GM23338 (cell line): ENCODE results near the gene ENTPD1. TPM values are rescaled to one million over a fixed set of nuclear protein-coding genes. Genes with fewer than 3 reads are reported as not detected.

ENCODE experiments used
- ATAC-seq: fragments of 200-7000 bp; cut with Tn5 transposase; 3 replicates; pipeline ENCODE4 v1.9.1; 2020
- DNase-seq: peaks from one replicate; pipeline ENCODE4 v3.0.0-alpha.2; 2015; ENCODE audit warnings: low spot score
- H2AFZ ChIP-seq: fragments of 200-600 bp; sonication (generic); 2 replicates; pipeline ENCODE4 v1.8.0; 2016; ENCODE audit warnings: antibody characterized with exemption, mild to moderate bottlenecking, moderate library complexity
- H3F3A ChIP-seq: fragments of 200-600 bp; sonication (generic); replicated peaks from 2 replicates; pipeline ENCODE4 v1.8.0; 2017; ENCODE audit warnings: antibody characterized with exemption, mixed run types, low read depth
- H3K27ac ChIP-seq: fragments of 200-600 bp; sonication (generic); 2 replicates; pipeline ENCODE4 v1.6.1; 2016; ENCODE audit warnings: low read depth
- H3K27me3 ChIP-seq: fragments of 200-600 bp; sonication (generic); 2 replicates; pipeline ENCODE4 v1.8.0; 2016; ENCODE audit warnings: mild to moderate bottlenecking, mixed run types, moderate library complexity; ENCODE audit not compliant: insufficient read depth
- H3K36me3 ChIP-seq: fragments of 200-600 bp; sonication (generic); 2 replicates; pipeline ENCODE4 v1.8.0; 2016; ENCODE audit warnings: mild to moderate bottlenecking; ENCODE audit not compliant: insufficient read depth
- H3K4me1 ChIP-seq: fragments of 200-600 bp; sonication (generic); 2 replicates; pipeline ENCODE4 v1.8.0; 2016; ENCODE audit warnings: mild to moderate bottlenecking, moderate library complexity; ENCODE audit not compliant: insufficient read depth
- H3K4me2 ChIP-seq: fragments of 200-600 bp; sonication (generic); 2 replicates; pipeline ENCODE4 v1.7.1; 2017; ENCODE audit warnings: mixed run types
- H3K4me3 ChIP-seq: fragments of 200-600 bp; sonication (generic); 2 replicates; pipeline ENCODE4 v1.6.1; 2016; ENCODE audit warnings: mixed run types
- H3K79me2 ChIP-seq: fragments of 200-600 bp; sonication (generic); replicated peaks from 2 replicates; pipeline ENCODE4 v1.8.0; 2017; ENCODE audit warnings: mild to moderate bottlenecking; ENCODE audit not compliant: insufficient read depth
- H3K9me2 ChIP-seq: fragments of 200-600 bp; sonication (generic); 2 replicates; pipeline ENCODE4 v1.8.0; 2017; ENCODE audit not compliant: insufficient read depth
- H4K20me1 ChIP-seq: fragments of 200-600 bp; sonication (generic); replicated peaks from 2 replicates; pipeline ENCODE4 v1.8.0; 2017; ENCODE audit warnings: mild to moderate bottlenecking; ENCODE audit not compliant: insufficient read depth
- H3K27ac Mint-ChIP-seq: 2 replicates; pipeline ENCODE4 v1.8.0; 2020; ENCODE audit warnings: inconsistent platforms, mild to moderate bottlenecking, moderate library complexity, mixed read lengths
- H3K27me3 Mint-ChIP-seq: 3 replicates; pipeline ENCODE4 v1.8.0; 2022; ENCODE audit warnings: low read depth, mild to moderate bottlenecking, moderate library complexity, mixed read lengths, inconsistent platforms; ENCODE audit not compliant: insufficient read depth, poor library complexity
- H3K36me3 Mint-ChIP-seq: 3 replicates; pipeline ENCODE4 v1.8.0; 2021; ENCODE audit warnings: low read depth, mild to moderate bottlenecking, inconsistent platforms, moderate library complexity, mixed read lengths
- H3K4me1 Mint-ChIP-seq: 3 replicates; pipeline ENCODE4 v1.8.0; 2020; ENCODE audit warnings: mild to moderate bottlenecking, inconsistent platforms, mixed read lengths
- H3K4me3 Mint-ChIP-seq: 3 replicates; pipeline ENCODE4 v1.8.0; 2021; ENCODE audit warnings: moderate library complexity, mild to moderate bottlenecking, inconsistent platforms, mixed read lengths
- H3K9me3 Mint-ChIP-seq: 3 replicates; pipeline ENCODE4 v1.8.0; 2020; ENCODE audit warnings: moderate library complexity, mild to moderate bottlenecking, inconsistent platforms, mixed read lengths
- CREB1 ChIP-seq: fragments of 250-450 bp; sonication (Bioruptor Pico); IDR thresholded peaks from 2 replicates; pipeline ENCODE4 v1.5.0; 2020; ENCODE audit warnings: low read depth, mild to moderate bottlenecking, moderate library complexity
- ETS1 ChIP-seq: IDR thresholded peaks from 2 replicates; pipeline ENCODE4 v1.6.1; 2016; ENCODE audit warnings: antibody characterized with exemption
- EZH2phosphoT487 ChIP-seq: fragments of 200-600 bp; sonication (generic); IDR thresholded peaks from one replicate; pipeline ENCODE4 v1.8.1; 2018; ENCODE audit warnings: antibody characterized with exemption; ENCODE audit not compliant: unreplicated experiment
- JUNB ChIP-seq: IDR thresholded peaks from one replicate; pipeline ENCODE4 v1.6.1; 2016; ENCODE audit warnings: antibody characterized with exemption; ENCODE audit not compliant: unreplicated experiment
- NANOG ChIP-seq: IDR thresholded peaks from 2 replicates; pipeline ENCODE4 v1.6.1; 2016; ENCODE audit warnings: antibody characterized with exemption, borderline replicate concordance
- POLR2AphosphoS5 ChIP-seq: IDR thresholded peaks from 2 replicates; pipeline ENCODE4 v1.6.1; 2016; ENCODE audit warnings: antibody characterized with exemption, low read depth
- STAT1 ChIP-seq: IDR thresholded peaks from one replicate; pipeline ENCODE4 v1.6.1; 2016; ENCODE audit warnings: antibody characterized with exemption; ENCODE audit not compliant: unreplicated experiment
- ZNF114 ChIP-seq: fragments of 250-450 bp; sonication (Bioruptor Pico); IDR thresholded peaks from 2 replicates; pipeline ENCODE4 v1.5.0; 2020; ENCODE audit warnings: mild to moderate bottlenecking, moderate library complexity
- ZNF331 ChIP-seq: fragments of 250-450 bp; sonication (Bioruptor Pico); IDR thresholded peaks from 2 replicates; pipeline ENCODE4 v1.5.0; 2020; ENCODE audit warnings: low read depth, mild to moderate bottlenecking, moderate library complexity
- polyA plus RNA-seq: library from polyadenylated mRNA; unstranded; fragments of >200 nt; fragmentation: Nextera tagmentation; extraction: Ambion mirVana; gene quantifications from 2 replicates; pipeline ENCODE4 v1.2.1, GENCODE V29; 2016
- total RNA-seq: library from RNA; depleted of rRNA; stranded (reverse); fragments of >200 nt; shearing (Covaris generic); gene quantifications from 2 replicates; pipeline ENCODE4 v1.2.3, GENCODE V29; 2014
- TF ChIP-seq, protein P1 (sequence below): IDR thresholded peaks from one replicate; pipeline ENCODE4 v1.6.1; 2018; ENCODE audit warnings: antibody characterized with exemption; ENCODE audit not compliant: unreplicated experiment
- TF ChIP-seq, protein P2 (sequence below), 2 experiments: fragments of 200-600 bp in 1 of 2; sonication (generic) in 1 of 2; conservative IDR thresholded peaks; 2 replicates each; pipeline versions ENCODE4 v1.5.1 to v1.6.1; 2016 to 2017; ENCODE audit warnings: antibody characterized with exemption in 2 of 2, low read depth in 2 of 2, mild to moderate bottlenecking in 2 of 2, moderate library complexity in 1 of 2
- TF ChIP-seq, protein P3 (sequence below): fragments of 250-450 bp; sonication (Bioruptor Pico); IDR thresholded peaks from 2 replicates; pipeline ENCODE4 v1.5.0; 2020; ENCODE audit warnings: mild to moderate bottlenecking, moderate library complexity

ENTPD1 gene
- total and polyA plus RNA-seq, 2 experiments from 2014 or later, result 2.3 to 3.6 TPM

GRCh38 chr10:95831515-95831914 lies 75.6 kb downstream of the ENTPD1 start:
- DNase-seq (no peak), ATAC-seq (no peak)
- no peaks in the 10 kb centered on the region for H4K20me1 ChIP-seq
- TF ChIP-seq ETS1, result no peak
- TF ChIP-seq JUNB, result no peak
- no peak for TF ChIP-seq EZH2phosphoT487
- no peak for TF ChIP-seq POLR2AphosphoS5
- TF ChIP-seq ZNF114 (CRISPR knock-in tag), result no peak
- no peak for TF ChIP-seq ZNF331 (CRISPR knock-in tag)
- TF ChIP-seq, protein P1, sequence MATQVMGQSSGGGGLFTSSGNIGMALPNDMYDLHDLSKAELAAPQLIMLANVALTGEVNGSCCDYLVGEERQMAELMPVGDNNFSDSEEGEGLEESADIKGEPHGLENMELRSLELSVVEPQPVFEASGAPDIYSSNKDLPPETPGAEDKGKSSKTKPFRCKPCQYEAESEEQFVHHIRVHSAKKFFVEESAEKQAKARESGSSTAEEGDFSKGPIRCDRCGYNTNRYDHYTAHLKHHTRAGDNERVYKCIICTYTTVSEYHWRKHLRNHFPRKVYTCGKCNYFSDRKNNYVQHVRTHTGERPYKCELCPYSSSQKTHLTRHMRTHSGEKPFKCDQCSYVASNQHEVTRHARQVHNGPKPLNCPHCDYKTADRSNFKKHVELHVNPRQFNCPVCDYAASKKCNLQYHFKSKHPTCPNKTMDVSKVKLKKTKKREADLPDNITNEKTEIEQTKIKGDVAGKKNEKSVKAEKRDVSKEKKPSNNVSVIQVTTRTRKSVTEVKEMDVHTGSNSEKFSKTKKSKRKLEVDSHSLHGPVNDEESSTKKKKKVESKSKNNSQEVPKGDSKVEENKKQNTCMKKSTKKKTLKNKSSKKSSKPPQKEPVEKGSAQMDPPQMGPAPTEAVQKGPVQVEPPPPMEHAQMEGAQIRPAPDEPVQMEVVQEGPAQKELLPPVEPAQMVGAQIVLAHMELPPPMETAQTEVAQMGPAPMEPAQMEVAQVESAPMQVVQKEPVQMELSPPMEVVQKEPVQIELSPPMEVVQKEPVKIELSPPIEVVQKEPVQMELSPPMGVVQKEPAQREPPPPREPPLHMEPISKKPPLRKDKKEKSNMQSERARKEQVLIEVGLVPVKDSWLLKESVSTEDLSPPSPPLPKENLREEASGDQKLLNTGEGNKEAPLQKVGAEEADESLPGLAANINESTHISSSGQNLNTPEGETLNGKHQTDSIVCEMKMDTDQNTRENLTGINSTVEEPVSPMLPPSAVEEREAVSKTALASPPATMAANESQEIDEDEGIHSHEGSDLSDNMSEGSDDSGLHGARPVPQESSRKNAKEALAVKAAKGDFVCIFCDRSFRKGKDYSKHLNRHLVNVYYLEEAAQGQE, result no peak
- TF ChIP-seq STAT1, result no peak
- no peak for TF ChIP-seq CREB1 (CRISPR knock-in tag)
- TF ChIP-seq, protein P2, sequence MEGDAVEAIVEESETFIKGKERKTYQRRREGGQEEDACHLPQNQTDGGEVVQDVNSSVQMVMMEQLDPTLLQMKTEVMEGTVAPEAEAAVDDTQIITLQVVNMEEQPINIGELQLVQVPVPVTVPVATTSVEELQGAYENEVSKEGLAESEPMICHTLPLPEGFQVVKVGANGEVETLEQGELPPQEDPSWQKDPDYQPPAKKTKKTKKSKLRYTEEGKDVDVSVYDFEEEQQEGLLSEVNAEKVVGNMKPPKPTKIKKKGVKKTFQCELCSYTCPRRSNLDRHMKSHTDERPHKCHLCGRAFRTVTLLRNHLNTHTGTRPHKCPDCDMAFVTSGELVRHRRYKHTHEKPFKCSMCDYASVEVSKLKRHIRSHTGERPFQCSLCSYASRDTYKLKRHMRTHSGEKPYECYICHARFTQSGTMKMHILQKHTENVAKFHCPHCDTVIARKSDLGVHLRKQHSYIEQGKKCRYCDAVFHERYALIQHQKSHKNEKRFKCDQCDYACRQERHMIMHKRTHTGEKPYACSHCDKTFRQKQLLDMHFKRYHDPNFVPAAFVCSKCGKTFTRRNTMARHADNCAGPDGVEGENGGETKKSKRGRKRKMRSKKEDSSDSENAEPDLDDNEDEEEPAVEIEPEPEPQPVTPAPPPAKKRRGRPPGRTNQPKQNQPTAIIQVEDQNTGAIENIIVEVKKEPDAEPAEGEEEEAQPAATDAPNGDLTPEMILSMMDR (conservative IDR thresholded peaks at IDR 0.05; ENCODE audit: low read depth in 2 of 2), result no peak
- TF ChIP-seq, protein P3, sequence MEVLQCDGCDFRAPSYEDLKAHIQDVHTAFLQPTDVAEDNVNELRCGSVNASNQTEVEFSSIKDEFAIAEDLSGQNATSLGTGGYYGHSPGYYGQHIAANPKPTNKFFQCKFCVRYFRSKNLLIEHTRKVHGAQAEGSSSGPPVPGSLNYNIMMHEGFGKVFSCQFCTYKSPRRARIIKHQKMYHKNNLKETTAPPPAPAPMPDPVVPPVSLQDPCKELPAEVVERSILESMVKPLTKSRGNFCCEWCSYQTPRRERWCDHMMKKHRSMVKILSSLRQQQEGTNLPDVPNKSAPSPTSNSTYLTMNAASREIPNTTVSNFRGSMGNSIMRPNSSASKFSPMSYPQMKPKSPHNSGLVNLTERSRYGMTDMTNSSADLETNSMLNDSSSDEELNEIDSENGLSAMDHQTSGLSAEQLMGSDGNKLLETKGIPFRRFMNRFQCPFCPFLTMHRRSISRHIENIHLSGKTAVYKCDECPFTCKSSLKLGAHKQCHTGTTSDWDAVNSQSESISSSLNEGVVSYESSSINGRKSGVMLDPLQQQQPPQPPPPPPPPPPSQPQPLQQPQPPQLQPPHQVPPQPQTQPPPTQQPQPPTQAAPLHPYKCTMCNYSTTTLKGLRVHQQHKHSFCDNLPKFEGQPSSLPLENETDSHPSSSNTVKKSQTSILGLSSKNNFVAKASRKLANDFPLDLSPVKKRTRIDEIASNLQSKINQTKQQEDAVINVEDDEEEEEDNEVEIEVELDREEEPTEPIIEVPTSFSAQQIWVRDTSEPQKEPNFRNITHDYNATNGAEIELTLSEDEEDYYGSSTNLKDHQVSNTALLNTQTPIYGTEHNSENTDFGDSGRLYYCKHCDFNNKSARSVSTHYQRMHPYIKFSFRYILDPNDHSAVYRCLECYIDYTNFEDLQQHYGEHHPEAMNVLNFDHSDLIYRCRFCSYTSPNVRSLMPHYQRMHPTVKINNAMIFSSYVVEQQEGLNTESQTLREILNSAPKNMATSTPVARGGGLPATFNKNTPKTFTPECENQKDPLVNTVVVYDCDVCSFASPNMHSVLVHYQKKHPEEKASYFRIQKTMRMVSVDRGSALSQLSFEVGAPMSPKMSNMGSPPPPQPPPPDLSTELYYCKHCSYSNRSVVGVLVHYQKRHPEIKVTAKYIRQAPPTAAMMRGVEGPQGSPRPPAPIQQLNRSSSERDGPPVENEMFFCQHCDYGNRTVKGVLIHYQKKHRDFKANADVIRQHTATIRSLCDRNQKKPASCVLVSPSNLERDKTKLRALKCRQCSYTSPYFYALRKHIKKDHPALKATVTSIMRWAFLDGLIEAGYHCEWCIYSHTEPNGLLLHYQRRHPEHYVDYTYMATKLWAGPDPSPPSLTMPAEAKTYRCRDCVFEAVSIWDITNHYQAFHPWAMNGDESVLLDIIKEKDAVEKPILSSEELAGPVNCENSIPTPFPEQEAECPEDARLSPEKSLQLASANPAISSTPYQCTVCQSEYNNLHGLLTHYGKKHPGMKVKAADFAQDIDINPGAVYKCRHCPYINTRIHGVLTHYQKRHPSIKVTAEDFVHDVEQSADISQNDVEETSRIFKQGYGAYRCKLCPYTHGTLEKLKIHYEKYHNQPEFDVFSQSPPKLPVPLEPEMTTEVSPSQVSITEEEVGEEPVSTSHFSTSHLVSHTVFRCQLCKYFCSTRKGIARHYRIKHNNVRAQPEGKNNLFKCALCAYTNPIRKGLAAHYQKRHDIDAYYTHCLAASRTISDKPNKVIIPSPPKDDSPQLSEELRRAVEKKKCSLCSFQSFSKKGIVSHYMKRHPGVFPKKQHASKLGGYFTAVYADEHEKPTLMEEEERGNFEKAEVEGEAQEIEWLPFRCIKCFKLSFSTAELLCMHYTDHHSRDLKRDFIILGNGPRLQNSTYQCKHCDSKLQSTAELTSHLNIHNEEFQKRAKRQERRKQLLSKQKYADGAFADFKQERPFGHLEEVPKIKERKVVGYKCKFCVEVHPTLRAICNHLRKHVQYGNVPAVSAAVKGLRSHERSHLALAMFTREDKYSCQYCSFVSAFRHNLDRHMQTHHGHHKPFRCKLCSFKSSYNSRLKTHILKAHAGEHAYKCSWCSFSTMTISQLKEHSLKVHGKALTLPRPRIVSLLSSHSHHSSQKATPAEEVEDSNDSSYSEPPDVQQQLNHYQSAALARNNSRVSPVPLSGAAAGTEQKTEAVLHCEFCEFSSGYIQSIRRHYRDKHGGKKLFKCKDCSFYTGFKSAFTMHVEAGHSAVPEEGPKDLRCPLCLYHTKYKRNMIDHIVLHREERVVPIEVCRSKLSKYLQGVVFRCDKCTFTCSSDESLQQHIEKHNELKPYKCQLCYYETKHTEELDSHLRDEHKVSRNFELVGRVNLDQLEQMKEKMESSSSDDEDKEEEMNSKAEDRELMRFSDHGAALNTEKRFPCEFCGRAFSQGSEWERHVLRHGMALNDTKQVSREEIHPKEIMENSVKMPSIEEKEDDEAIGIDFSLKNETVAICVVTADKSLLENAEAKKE (CRISPR knock-in tag), result no peak
- TF ChIP-seq NANOG, result no peak
- Mint-ChIP-seq H3K9me3 (no peaks in the 10 kb centered on the region), H3K36me3 (no peaks in the 10 kb centered on the region), H3K27me3 (no peaks in the 10 kb centered on the region), H3K4me1 (peaks cover under 1% of the 10 kb centered on the region; the same call in 1 of the 3 replicates), H3K27ac (no peak overlapping the region), H3K4me3 (no peak overlapping the region)
- H3K79me2 ChIP-seq, result no peaks in the 10 kb centered on the region
- no peak overlapping the region for H3K4me2 ChIP-seq
- H3F3A ChIP-seq, result no peaks in the 10 kb centered on the region
- no peaks in the 10 kb centered on the region for H3K27me3 ChIP-seq
- no peak overlapping the region for H3K4me3 ChIP-seq
- no peak overlapping the region for H2AFZ ChIP-seq
- no peaks in the 10 kb centered on the region for H3K36me3 ChIP-seq
- H3K9me2 ChIP-seq, result no peaks in the 10 kb centered on the region
- H3K4me1 ChIP-seq, result no peaks in the 10 kb centered on the region
- H3K27ac ChIP-seq, result no peak overlapping the region
